ENCODE results near the gene AGAP2.
A peak's percentile ranks its signal among the peaks of the same experiment; 100 is the strongest.
"Not testable (repeated sequence)": the region's sequence is repeated elsewhere in the genome, so short reads cannot be mapped to it uniquely, and the experiment has no call there.

The AGAP2 gene

DNA sequence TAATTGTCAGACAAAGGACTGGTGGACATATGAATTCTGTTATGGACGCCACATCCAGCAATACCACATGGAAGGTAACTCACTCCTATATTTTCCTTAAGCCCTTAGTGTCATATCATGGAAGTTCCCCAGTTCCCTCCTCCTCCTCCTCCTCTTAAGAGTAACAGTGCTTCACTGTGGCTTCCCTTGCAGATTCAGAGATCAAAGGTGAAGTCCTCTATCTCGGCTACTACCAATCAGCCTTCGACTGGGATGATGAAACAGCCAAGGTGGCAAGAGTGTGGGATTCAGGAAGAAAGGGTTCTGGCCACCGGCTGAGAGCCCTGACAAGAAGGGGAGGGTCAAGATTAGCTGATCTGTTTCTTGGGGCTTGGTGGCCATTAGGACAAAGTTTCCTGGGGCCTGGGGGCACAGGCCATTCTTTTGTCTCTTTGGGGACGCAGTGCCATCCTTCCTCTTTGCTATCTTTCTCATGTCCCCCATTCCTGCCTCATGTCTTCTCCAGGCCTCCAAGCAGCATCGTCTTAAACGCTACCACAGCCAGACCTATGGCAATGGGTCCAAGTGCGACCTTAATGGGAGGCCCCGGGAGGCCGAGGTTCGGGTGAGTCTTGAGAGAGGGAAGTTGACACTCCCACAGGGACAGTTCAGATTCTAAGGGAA, 42.6 kb downstream of the AGAP2 start:
- TF ChIP-seq TAF1 (IDR thresholded peaks at IDR 0.05; ENCODE audit: borderline replicate concordance, low read depth, low read length): no peak
- TF ChIP-seq POLR2A (IDR thresholded peaks at IDR 0.05; ENCODE audit: low read depth, low read length): no peak
- no peak for TF ChIP-seq POLR2AphosphoS5 (IDR thresholded peaks at IDR 0.05; ENCODE audit: low read depth, low read length)
- no peak for FAIRE-seq
- no peak for DNase-seq (ENCODE audit: insufficient read length)

DNA sequence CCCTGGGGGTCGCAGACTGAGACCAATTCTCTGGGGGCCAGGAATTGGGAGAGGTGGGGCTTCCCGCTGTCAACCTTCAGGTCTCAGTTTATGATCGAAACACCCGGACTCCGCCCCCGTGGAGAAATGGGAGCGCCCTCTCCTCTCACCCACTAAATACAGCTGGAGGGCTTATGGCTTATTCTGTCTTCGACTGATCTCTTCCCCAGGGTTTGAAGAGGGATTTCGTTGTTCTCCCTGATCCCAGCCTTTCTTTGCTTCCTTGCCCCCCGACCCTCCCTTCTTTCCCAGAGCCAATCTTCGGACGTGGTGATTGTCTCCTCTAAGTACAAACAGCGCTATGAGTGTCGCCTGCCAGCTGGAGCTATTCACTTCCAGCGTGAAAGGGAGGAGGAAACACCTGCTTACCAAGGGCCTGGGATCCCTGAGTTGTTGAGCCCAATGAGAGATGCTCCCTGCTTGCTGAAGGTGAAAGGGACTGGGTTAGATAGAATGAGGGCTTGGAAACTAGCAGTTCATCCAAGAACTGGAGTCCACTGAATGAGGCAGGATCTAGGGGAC, 44.0 kb downstream of the AGAP2 start:
- no peak for TF ChIP-seq POLR2AphosphoS5 (IDR thresholded peaks at IDR 0.05; ENCODE audit: low read depth, low read length)
- TF ChIP-seq TAF1 (IDR thresholded peaks at IDR 0.05; ENCODE audit: borderline replicate concordance, low read depth, low read length): no peak
- no peak for TF ChIP-seq POLR2A (IDR thresholded peaks at IDR 0.05; ENCODE audit: low read depth, low read length)
- DNase-seq (ENCODE audit: insufficient read length) (no peak), FAIRE-seq (no peak)

DNA sequence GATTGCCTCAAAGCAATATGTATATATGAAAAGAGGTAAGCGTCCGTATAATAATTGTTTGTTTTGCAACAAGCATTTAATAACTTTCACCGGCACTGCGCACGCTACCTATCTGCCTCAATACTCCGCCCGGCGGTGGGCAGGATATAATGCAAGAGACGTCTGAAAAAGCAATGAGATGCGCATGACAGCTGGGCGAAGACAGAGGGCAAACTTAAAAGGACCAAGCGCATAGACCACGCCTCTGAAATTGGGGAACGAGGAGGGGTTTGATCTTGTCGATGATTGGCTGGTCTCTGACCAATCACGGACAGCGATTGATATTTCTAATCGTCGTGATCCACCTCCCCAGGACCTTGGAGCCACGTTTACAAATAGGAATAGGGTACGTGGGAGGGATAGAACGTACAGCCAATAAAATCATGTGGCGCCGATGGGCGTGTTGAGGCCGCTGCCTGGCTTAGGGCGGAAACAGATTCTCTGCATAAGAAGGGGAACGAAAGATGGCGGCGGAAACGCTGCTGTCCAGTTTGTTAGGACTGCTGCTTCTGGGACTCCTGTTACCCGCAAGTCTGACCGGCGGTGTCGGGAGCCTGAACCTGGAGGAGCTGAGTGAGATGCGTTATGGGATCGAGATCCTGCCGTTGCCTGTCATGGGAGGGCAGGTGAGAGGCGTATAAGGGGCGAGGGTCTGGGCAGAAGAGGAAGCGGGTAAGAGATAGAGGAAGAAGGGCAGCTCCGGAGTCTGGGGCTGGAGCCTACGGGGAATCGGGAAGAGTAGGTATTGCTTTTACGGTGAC, 44.7 kb downstream of the AGAP2 start, which contains the start of gene OS9:
OS9 (plus strand) TSS at position 474 of the 800 bp plus-strand sequence; CDS start at position 504, 30 bp downstream.
- DNase-seq (ENCODE audit: insufficient read length) (peak; percentile 74), FAIRE-seq (peak; percentile 97)
- TF ChIP-seq POLR2AphosphoS5 (IDR thresholded peaks at IDR 0.05; ENCODE audit: low read depth, low read length) (peak; percentile 95), TAF1 (IDR thresholded peaks at IDR 0.05; ENCODE audit: borderline replicate concordance, low read depth, low read length) (peak; percentile 82; the same call in 1 of the 2 replicates), POLR2A (IDR thresholded peaks at IDR 0.05; ENCODE audit: low read depth, low read length) (peak; percentile 98)

DNA sequence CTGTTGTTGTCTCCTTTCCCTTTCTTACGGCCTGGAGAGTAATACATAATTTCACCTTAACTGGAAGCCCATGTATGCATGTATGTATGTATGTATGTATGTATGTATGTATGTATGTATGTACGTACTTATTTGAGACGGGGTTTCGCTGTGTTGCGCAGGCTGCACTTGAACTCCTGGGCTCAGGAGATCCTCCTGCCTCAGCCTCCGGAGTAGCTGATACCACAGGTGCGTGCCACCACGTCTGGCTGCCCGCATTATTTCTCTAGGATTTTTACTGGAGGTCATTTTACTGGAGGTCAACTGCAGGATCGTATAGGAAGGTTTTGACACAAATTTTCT, 45.3 kb downstream of the AGAP2 start:
- no peak for DNase-seq (ENCODE audit: insufficient read length)

DNA sequence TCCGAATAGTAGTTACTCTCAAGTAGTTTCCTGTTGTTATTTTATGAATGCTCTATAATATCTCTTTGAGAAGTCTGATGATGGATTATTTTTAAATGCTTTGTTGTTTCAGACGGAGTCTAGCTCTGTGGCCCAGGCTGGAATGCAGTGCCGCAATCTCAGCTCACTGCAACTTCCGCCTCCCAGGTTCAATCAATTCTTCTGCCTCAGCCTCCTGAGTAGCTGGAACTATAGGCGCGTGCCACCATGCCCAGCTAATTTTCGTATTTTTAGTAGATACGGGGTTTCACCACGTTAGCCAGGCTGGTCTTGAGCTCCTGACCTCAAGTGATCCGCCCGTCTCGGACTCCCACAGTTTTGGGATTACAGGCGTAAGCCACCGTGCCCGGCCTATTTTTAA, 46.0 kb downstream of the AGAP2 start:
- TF ChIP-seq POLR2A (IDR thresholded peaks at IDR 0.05; ENCODE audit: low read depth, low read length) (no peak), POLR2AphosphoS5 (IDR thresholded peaks at IDR 0.05; ENCODE audit: low read depth, low read length) (no peak), TAF1 (IDR thresholded peaks at IDR 0.05; ENCODE audit: borderline replicate concordance, low read depth, low read length) (no peak)
- no peak for DNase-seq (ENCODE audit: insufficient read length)
- no peak for FAIRE-seq

More for the DNA sequence above, 45.3 kb downstream of the AGAP2 start:
- TF ChIP-seq POLR2A (IDR thresholded peaks at IDR 0.05; ENCODE audit: low read depth, low read length) (no peak), POLR2AphosphoS5 (IDR thresholded peaks at IDR 0.05; ENCODE audit: low read depth, low read length) (no peak), TAF1 (IDR thresholded peaks at IDR 0.05; ENCODE audit: borderline replicate concordance, low read depth, low read length) (no peak)
- peak; percentile 42 for FAIRE-seq

DNA sequence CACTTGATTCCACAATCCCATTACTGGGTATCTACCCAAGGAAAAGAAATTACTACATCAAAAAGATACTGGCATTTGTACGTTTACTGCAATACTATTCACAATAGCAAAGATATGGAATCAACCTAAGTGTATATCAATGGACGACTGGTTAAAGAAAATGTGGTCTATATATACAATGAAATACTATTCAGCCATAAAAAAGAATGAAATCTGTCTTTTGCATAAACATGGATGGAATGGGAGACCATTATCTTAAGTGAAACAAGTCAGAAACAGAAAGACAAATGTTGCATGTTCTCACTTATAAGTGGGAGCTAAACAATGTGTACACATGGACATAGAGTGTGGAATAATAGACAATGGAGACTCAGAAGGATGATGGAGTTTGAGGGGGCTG, 49.6 kb downstream of the AGAP2 start:
- DNase-seq (ENCODE audit: insufficient read length): no peak
- no peak for FAIRE-seq
- no peak for TF ChIP-seq TAF1 (IDR thresholded peaks at IDR 0.05; ENCODE audit: borderline replicate concordance, low read depth, low read length)
- TF ChIP-seq POLR2A (IDR thresholded peaks at IDR 0.05; ENCODE audit: low read depth, low read length): no peak
- no peak for TF ChIP-seq POLR2AphosphoS5 (IDR thresholded peaks at IDR 0.05; ENCODE audit: low read depth, low read length)

DNA sequence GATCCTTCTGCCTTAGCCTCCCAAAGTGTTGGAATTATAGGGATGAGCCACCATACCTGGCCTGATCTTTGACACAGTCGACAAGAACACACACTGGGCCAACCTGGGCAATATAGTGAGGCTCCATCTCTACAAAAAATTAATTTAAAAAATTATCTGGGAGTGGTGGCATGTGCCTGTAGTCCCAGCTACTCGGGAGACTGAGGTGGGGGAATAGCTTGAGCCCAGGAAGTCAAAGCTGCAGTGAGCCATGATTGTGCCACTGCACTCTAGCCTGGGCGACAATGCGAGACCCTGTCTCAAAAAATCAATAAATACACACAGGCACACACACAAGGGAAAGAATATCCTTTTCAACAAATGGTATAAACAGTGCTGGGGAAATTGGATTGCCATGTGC, 50.7 kb downstream of the AGAP2 start:
- TF ChIP-seq TAF1 (IDR thresholded peaks at IDR 0.05; ENCODE audit: borderline replicate concordance, low read depth, low read length): no peak
- TF ChIP-seq POLR2AphosphoS5 (IDR thresholded peaks at IDR 0.05; ENCODE audit: low read depth, low read length): no peak
- no peak for TF ChIP-seq POLR2A (IDR thresholded peaks at IDR 0.05; ENCODE audit: low read depth, low read length)
- DNase-seq (ENCODE audit: insufficient read length): no peak
- no peak for FAIRE-seq

DNA sequence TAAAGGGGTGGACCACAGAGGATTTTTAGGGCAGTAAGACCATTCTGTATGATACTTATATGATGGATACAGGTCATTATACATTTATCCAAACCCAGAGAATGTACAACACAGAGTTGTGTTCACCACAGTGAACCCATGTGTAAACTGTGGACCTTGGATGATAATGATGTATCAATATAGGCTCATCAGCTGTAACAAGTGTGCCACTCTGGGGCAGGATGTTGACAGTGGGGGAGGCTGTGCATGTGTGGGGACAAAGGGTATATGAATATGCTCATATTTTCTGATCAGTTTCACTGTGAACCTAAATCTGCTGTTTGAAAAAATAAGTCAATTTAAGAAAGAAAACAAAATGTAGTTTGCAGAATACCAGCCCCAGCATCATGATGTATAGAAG, 58.8 kb downstream of the AGAP2 start:
- TF ChIP-seq POLR2AphosphoS5 (IDR thresholded peaks at IDR 0.05; ENCODE audit: low read depth, low read length) (no peak), TAF1 (IDR thresholded peaks at IDR 0.05; ENCODE audit: borderline replicate concordance, low read depth, low read length) (no peak), POLR2A (IDR thresholded peaks at IDR 0.05; ENCODE audit: low read depth, low read length) (no peak)
- DNase-seq (ENCODE audit: insufficient read length) (no peak), FAIRE-seq (no peak)

DNA sequence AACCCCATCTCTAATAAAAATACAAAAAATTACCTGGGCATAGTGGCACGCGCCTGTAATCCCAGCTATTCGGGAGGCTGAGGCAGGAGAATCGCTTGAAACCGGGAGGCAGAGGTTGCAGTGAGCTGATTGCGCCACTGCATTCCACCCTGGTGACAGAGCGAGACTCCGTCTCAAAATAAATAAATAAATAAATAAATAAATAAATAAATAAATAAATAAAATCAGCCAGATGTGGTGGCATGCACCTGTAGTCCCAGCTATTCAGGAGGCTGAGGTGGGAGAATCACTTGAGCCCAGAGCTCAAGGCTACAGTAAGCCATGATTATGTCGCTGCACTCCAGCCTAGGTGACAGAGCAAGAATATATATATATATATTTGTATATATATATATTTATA, 60.6 kb downstream of the AGAP2 start:
- FAIRE-seq; DNase-seq (ENCODE audit: insufficient read length): not testable (repeated sequence)

DNA sequence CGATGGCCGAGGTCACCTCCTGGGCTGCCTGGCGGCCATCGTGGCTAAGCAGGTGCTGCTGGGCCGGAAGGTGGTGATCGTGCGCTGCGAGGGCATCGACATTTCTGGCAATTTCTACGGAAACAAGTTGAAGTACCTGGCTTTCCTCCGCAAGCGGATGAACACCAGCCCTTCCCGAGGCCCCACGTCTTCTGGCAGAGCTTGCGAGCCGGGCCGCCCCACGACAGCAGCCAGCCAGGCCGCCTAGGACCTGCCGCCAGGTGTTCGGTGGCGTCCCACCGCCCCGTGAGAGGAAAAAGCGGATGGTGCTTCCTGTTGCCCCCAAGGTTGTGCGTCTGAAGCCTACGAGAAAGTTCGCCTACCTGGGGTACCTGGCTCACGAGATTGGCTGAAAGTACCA, 63.9 kb downstream of the AGAP2 start:
- FAIRE-seq (no peak), DNase-seq (ENCODE audit: insufficient read length) (no peak)
- TF ChIP-seq POLR2A (IDR thresholded peaks at IDR 0.05; ENCODE audit: low read depth, low read length) (no peak), TAF1 (IDR thresholded peaks at IDR 0.05; ENCODE audit: borderline replicate concordance, low read depth, low read length) (no peak), POLR2AphosphoS5 (IDR thresholded peaks at IDR 0.05; ENCODE audit: low read depth, low read length) (no peak)

Measured in GM12892 (cell line).